Measurements from ENCODE around the gene HIKESHI.

DNA sequence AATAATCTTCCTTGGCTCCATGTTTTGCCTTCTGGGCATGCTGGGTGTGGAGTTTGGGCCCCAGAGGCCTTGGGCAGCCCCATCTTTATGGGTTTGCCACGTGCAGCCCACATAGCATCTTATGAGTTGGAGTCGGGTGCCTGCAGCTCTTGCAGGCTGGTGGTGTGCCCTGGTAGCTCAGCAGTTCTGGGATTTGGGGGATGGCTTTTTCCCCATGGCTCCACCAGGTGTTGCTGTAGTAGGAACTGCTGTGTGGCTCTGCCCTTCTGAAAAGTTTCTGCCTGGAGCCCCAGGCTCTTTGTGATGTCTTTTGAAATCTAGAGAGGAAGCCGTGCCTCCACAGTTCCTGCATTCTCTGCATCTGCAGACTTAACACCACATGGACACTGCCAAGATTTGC, 40.7 kb upstream of the HIKESHI start:
- TF ChIP-seq, protein P1, sequence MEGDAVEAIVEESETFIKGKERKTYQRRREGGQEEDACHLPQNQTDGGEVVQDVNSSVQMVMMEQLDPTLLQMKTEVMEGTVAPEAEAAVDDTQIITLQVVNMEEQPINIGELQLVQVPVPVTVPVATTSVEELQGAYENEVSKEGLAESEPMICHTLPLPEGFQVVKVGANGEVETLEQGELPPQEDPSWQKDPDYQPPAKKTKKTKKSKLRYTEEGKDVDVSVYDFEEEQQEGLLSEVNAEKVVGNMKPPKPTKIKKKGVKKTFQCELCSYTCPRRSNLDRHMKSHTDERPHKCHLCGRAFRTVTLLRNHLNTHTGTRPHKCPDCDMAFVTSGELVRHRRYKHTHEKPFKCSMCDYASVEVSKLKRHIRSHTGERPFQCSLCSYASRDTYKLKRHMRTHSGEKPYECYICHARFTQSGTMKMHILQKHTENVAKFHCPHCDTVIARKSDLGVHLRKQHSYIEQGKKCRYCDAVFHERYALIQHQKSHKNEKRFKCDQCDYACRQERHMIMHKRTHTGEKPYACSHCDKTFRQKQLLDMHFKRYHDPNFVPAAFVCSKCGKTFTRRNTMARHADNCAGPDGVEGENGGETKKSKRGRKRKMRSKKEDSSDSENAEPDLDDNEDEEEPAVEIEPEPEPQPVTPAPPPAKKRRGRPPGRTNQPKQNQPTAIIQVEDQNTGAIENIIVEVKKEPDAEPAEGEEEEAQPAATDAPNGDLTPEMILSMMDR (IDR thresholded peaks at IDR 0.05 in 4 of 5, conservative IDR thresholded peaks at IDR 0.05 in 1 of 5), result no peak
- no peak for TF ChIP-seq POLR2A (IDR thresholded peaks at IDR 0.05)

Measured in gastrocnemius medialis (tissue), 4 donors.